Mesenchymal stem cell (in vitro differentiated cells and primary cell): Measurements from ENCODE around the gene CCL8.
A peak's percentile ranks its signal among the peaks of the same experiment; 100 is the strongest.

ENCODE experiments used
- DNase-seq: peaks from one replicate; pipeline ENCODE4 v3.0.0-alpha.2; 2013
- H2AFZ ChIP-seq: one replicate; pipeline ENCODE4 v1.6.1; 2013; ENCODE audit warnings: low read depth, mild to moderate bottlenecking, control low read depth, inconsistent platforms, low read length, moderate library complexity
- H2AK5ac ChIP-seq: 2 replicates; pipeline ENCODE4 v1.6.1; 2013; ENCODE audit warnings: low read length, moderate library complexity, mild to moderate bottlenecking, inconsistent platforms; ENCODE audit not compliant: severe bottlenecking
- H2BK120ac ChIP-seq: one replicate; pipeline ENCODE4 v1.6.1; 2013; ENCODE audit warnings: low read depth, mild to moderate bottlenecking, inconsistent platforms, low read length, moderate library complexity
- H2BK12ac ChIP-seq, 2 experiments: one replicate each; pipeline ENCODE4 v1.6.1; 2013; ENCODE audit warnings: inconsistent platforms in 2 of 2, low read length in 2 of 2, mild to moderate bottlenecking in 2 of 2, moderate library complexity in 2 of 2, control low read depth in 1 of 2
- H2BK15ac ChIP-seq: one replicate; pipeline ENCODE4 v1.6.1; 2013; ENCODE audit warnings: mild to moderate bottlenecking, low read depth, inconsistent platforms; ENCODE audit not compliant: poor library complexity, severe bottlenecking
- H2BK5ac ChIP-seq: 2 replicates; pipeline ENCODE4 v1.6.1; 2013; ENCODE audit warnings: low read depth, mild to moderate bottlenecking, low read length, control low read depth, inconsistent platforms; ENCODE audit not compliant: poor library complexity, severe bottlenecking
- H3K14ac ChIP-seq, 2 experiments: one replicate each; pipeline ENCODE4 v1.6.1; 2013; ENCODE audit warnings: inconsistent platforms in 2 of 2, low read length in 2 of 2, control low read depth in 1 of 2, mild to moderate bottlenecking in 1 of 2, moderate library complexity in 1 of 2
- H3K18ac ChIP-seq, 2 experiments: one replicate each; pipeline ENCODE4 v1.6.1; 2013; ENCODE audit warnings: inconsistent platforms in 2 of 2, low read length in 2 of 2, control low read depth in 1 of 2, low read depth in 1 of 2, mild to moderate bottlenecking in 1 of 2
- H3K23ac ChIP-seq, 2 experiments: one replicate each; pipeline ENCODE4 v1.6.1; 2013; ENCODE audit warnings: inconsistent platforms in 2 of 2, low read length in 2 of 2, mild to moderate bottlenecking in 2 of 2, moderate library complexity in 2 of 2, control low read depth in 1 of 2
- H3K27ac ChIP-seq: 2 replicates; pipeline ENCODE4 v1.5.1; 2013; ENCODE audit warnings: mild to moderate bottlenecking, moderate library complexity, low read length, control low read depth, inconsistent platforms; ENCODE audit not compliant: poor library complexity, severe bottlenecking
- H3K27me3 ChIP-seq, 2 experiments: 2 replicates each; pipeline versions ENCODE4 v1.6.1 to v1.7.0; 2013; ENCODE audit warnings: low read length in 2 of 2, mild to moderate bottlenecking in 2 of 2, moderate library complexity in 2 of 2, control low read depth in 1 of 2, inconsistent platforms in 1 of 2; ENCODE audit not compliant: control insufficient read depth in 1 of 2, insufficient read depth in 1 of 2
- H3K36me3 ChIP-seq, 2 experiments: 2 replicates each; pipeline versions ENCODE4 v1.6.1 to v1.7.0; 2013; ENCODE audit warnings: low read length in 2 of 2, control low read depth in 1 of 2, inconsistent platforms in 1 of 2, low read depth in 1 of 2, mild to moderate bottlenecking in 1 of 2; ENCODE audit not compliant: insufficient read depth in 2 of 2, control insufficient read depth in 1 of 2
- H3K4ac ChIP-seq, 2 experiments: one replicate each; pipeline ENCODE4 v1.6.1; 2013; ENCODE audit warnings: inconsistent platforms in 2 of 2, low read length in 2 of 2, mild to moderate bottlenecking in 2 of 2, moderate library complexity in 2 of 2, control low read depth in 1 of 2, low read depth in 1 of 2
- H3K4me1 ChIP-seq: 2 replicates; pipeline ENCODE4 v1.6.1; 2013; ENCODE audit warnings: low read depth, low read length, control low read depth; ENCODE audit not compliant: control insufficient read depth, insufficient read depth
- H3K4me2 ChIP-seq: 2 replicates; pipeline ENCODE4 v1.6.1; 2013; ENCODE audit warnings: low read length, mild to moderate bottlenecking, inconsistent platforms; ENCODE audit not compliant: poor library complexity, severe bottlenecking
- H3K4me3 ChIP-seq, 2 experiments: 2 replicates each; pipeline versions ENCODE4 v1.5.1 to v1.7.0; 2013; ENCODE audit warnings: low read length in 2 of 2, mild to moderate bottlenecking in 2 of 2, control low read depth in 1 of 2, low read depth in 1 of 2; ENCODE audit not compliant: insufficient read depth in 1 of 2
- H3K79me1 ChIP-seq: replicated peaks from 2 replicates; pipeline ENCODE4 v1.6.1; 2013; ENCODE audit warnings: mild to moderate bottlenecking, control low read depth, low read length, inconsistent platforms; ENCODE audit not compliant: poor library complexity, severe bottlenecking
- H3K9ac ChIP-seq: 2 replicates; pipeline ENCODE4 v1.7.0; 2013; ENCODE audit warnings: mild to moderate bottlenecking, low read length, moderate library complexity
- H3K9me3 ChIP-seq: 2 replicates; pipeline ENCODE4 v1.7.0; 2013; ENCODE audit warnings: mild to moderate bottlenecking, low read length; ENCODE audit not compliant: control insufficient read depth
- H4K8ac ChIP-seq: one replicate; pipeline ENCODE4 v1.6.1; 2013; ENCODE audit warnings: inconsistent platforms, mild to moderate bottlenecking, low read length, moderate library complexity
- H4K91ac ChIP-seq: one replicate; pipeline ENCODE4 v1.6.1; 2013; ENCODE audit warnings: mild to moderate bottlenecking, low read length, inconsistent platforms
- WGBS: methylation state at CpG from one replicate; pipeline ENCODE4 v1.1.7; 2013; ENCODE audit warnings: mixed read lengths; 5-methylcytosine and 5-hydroxymethylcytosine counted together

The CCL8 gene

DNA sequence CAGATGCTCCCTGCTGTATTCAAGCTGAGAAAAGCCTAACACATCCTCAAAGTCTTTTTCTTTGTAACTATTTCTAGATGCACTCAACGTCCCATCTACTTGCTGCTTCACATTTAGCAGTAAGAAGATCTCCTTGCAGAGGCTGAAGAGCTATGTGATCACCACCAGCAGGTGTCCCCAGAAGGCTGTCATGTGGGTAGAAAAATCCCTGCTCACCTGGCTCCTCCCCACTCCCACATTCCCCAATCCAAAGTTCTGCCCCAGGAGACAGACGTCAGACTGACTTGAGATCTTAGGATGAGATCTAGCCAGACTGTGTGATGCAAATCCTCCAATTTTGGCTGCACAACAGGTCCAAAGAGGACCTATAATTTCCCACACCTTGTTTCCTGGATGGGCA is 38.2 kb downstream of the CCL8 start:
- no peak overlapping the region for H3K4me3 ChIP-seq
- no peak overlapping the region for H2BK15ac ChIP-seq
- no peak overlapping the region for H2AK5ac ChIP-seq
- no peak overlapping the region for H2AFZ ChIP-seq
- no peak overlapping the region for H4K8ac ChIP-seq
- H3K9ac ChIP-seq = no peak overlapping the region
- H3K27ac ChIP-seq = no peak overlapping the region
- WGBS = 32% methylated on average over 2 of the region's 2 CpGs
- H3K9me3 ChIP-seq = no peaks in the 10 kb centered on the region
- no peaks in the 10 kb centered on the region for H3K36me3 ChIP-seq
- H2BK12ac ChIP-seq = no peak overlapping the region
- H3K18ac ChIP-seq = no peak overlapping the region
- no peak overlapping the region for H4K91ac ChIP-seq
- no peaks in the 10 kb centered on the region for H3K4me1 ChIP-seq
- H3K23ac ChIP-seq = no peak overlapping the region
- H2BK120ac ChIP-seq = no peak overlapping the region
- no peaks in the 10 kb centered on the region for H3K79me1 ChIP-seq
- no peak overlapping the region for H2BK5ac ChIP-seq
- no peak for DNase-seq
- H3K27me3 ChIP-seq = peaks cover 0 to 8% of the 10 kb centered on the region in 2 experiments
- no peak overlapping the region for H3K4ac ChIP-seq
- H3K4me2 ChIP-seq = no peak overlapping the region
- H3K14ac ChIP-seq = no peak overlapping the region

DNA sequence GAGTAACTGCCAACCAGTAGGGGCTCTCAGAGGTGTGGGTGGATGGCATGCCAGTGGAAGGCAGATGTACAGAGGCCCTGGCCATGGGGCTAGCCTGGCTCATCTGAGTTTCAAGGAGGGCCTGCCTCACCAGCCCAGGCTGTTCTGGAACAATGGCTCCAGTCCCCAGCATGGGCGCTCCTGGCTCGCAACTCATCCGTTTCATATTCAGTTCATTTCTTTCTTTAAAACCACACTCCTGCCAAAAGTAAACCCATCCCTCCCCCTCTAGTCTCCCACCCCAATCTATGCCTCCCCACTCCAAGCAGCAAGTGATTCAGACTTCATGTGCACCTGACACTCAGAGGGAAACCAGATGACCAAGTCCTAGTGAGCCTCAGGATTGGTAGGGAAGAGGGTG is 39.4 kb downstream of the CCL8 start:
- no peak overlapping the region for H2BK5ac ChIP-seq
- 85% methylated on average over 3 of the region's 3 CpGs for WGBS
- no peaks in the 10 kb centered on the region for H3K36me3 ChIP-seq
- no peak overlapping the region for H3K9ac ChIP-seq
- H2BK120ac ChIP-seq = no peak overlapping the region
- H3K23ac ChIP-seq = no peak overlapping the region
- H2AFZ ChIP-seq = no peak overlapping the region
- DNase-seq = no peak
- no peak overlapping the region for H3K14ac ChIP-seq
- H3K4ac ChIP-seq = no peak overlapping the region
- no peak overlapping the region for H4K8ac ChIP-seq
- H2BK12ac ChIP-seq = no peak overlapping the region
- no peak overlapping the region for H3K18ac ChIP-seq
- no peaks in the 10 kb centered on the region for H3K79me1 ChIP-seq
- no peaks in the 10 kb centered on the region for H3K4me1 ChIP-seq
- no peak overlapping the region for H3K4me2 ChIP-seq
- no peak overlapping the region for H2AK5ac ChIP-seq
- H3K4me3 ChIP-seq = no peak overlapping the region
- H3K27ac ChIP-seq = no peak overlapping the region
- H2BK15ac ChIP-seq = no peak overlapping the region
- peaks cover 0 to 20% of the 10 kb centered on the region in 2 experiments for H3K27me3 ChIP-seq
- no peak overlapping the region for H4K91ac ChIP-seq
- H3K9me3 ChIP-seq = no peaks in the 10 kb centered on the region

- H2BK5ac ChIP-seq = no peak overlapping the region
- H4K8ac ChIP-seq = no peak overlapping the region
- no peak overlapping the region for H3K14ac ChIP-seq
- H3K4ac ChIP-seq = no peak overlapping the region
- H3K9ac ChIP-seq = no peak overlapping the region
- H2BK120ac ChIP-seq = no peak overlapping the region
- H2BK12ac ChIP-seq = no peak overlapping the region
- no peaks in the 10 kb centered on the region for H3K36me3 ChIP-seq
- no peak overlapping the region for H2AK5ac ChIP-seq
- 73% methylated on average over 6 of the region's 11 CpGs for WGBS
- no peaks in the 10 kb centered on the region for H3K79me1 ChIP-seq
- no peak overlapping the region for H3K18ac ChIP-seq
- no peaks in the 10 kb centered on the region for H3K4me1 ChIP-seq
- H2BK15ac ChIP-seq = no peak overlapping the region
- no peak overlapping the region for H3K27ac ChIP-seq
- H2AFZ ChIP-seq = no peak overlapping the region
- no peak overlapping the region for H3K4me2 ChIP-seq
- H3K27me3 ChIP-seq = peaks cover 0 to 40% of the 10 kb centered on the region in 2 experiments
- H3K4me3 ChIP-seq = no peak overlapping the region
- H4K91ac ChIP-seq = no peak overlapping the region
- no peak for DNase-seq
- H3K23ac ChIP-seq = no peak overlapping the region
- no peaks in the 10 kb centered on the region for H3K9me3 ChIP-seq
These were observed 41.5 kb downstream of the CCL8 start for GRCh38 chr17:34360601-34361270.

DNA sequence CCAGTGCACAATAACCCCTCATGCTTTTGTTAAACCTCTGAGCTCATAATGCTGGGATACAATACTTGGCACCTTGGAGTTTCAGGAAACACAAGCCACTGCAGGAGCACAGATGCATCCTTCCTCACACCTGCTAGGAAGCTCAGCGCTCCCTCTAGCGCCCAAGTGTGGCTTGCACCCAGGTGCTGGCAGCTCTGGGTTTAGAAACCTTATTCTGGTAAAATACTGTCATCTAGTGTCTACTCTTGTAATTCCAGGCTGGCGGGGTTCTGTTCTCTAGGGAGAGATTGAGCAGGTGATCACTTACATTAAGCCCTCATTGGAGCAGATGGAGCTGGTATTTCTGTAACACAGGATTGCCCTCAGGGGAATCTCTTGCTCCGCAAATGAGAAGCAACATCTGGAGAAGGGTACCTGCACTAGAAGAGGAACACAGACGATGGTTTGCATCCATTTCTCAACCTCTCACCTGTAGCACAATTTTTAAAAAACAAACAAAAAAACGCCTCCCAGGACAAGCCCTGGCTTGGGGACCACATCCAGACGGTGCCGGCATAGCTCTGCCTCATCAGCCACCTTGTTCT is 42.3 kb downstream of the CCL8 start:
- H3K27me3 ChIP-seq = peaks cover 0 to 47% of the 10 kb centered on the region in 2 experiments
- no peak overlapping the region for H2BK12ac ChIP-seq
- H3K9ac ChIP-seq = no peak overlapping the region
- no peak overlapping the region for H2BK5ac ChIP-seq
- H4K8ac ChIP-seq = no peak overlapping the region
- no peak overlapping the region for H2BK120ac ChIP-seq
- H3K4me1 ChIP-seq = no peaks in the 10 kb centered on the region
- no peak overlapping the region for H3K14ac ChIP-seq
- no peak overlapping the region for H3K27ac ChIP-seq
- 22% methylated on average over 8 of the region's 8 CpGs for WGBS
- no peaks in the 10 kb centered on the region for H3K36me3 ChIP-seq
- no peak overlapping the region for H3K4me2 ChIP-seq
- no peak overlapping the region for H3K4ac ChIP-seq
- no peaks in the 10 kb centered on the region for H3K79me1 ChIP-seq
- no peak overlapping the region for H2BK15ac ChIP-seq
- H4K91ac ChIP-seq = no peak overlapping the region
- no peak overlapping the region for H3K18ac ChIP-seq
- H2AK5ac ChIP-seq = no peak overlapping the region
- H3K4me3 ChIP-seq = no peak overlapping the region
- H3K23ac ChIP-seq = no peak overlapping the region
- H2AFZ ChIP-seq = no peak overlapping the region
- no peaks in the 10 kb centered on the region for H3K9me3 ChIP-seq
- peak; percentile 75 for DNase-seq
